Endothelial cell of umbilical vein (primary cell): ENCODE data around the gene DAB1. TPM values are rescaled to one million over a fixed set of nuclear protein-coding genes. Genes with fewer than 3 reads are reported as not detected.

Source experiments
- BruUV-seq: library from RNA; stranded (reverse); fragments of 400-500 nt; replicated peaks from 2 replicates; lab custom pipeline; 2021; lab: Mats Ljungman, UMichigan
- CTCF ChIA-PET: fragments of 300-600, 350-600 bp; sonication (Branson Sonifier 250); formaldehyde crosslinking; loops from one replicate; lab custom pipeline; 2021; ENCODE audit warnings: antibody characterized with exemption, inconsistent platforms; lab: Charles Lee
- POLR2A ChIA-PET: fragments of 300-600, 350-600 bp; sonication (Branson Sonifier 250); formaldehyde crosslinking; loops from one replicate; lab custom pipeline; 2021; ENCODE audit warnings: antibody characterized with exemption, inconsistent platforms; lab: Charles Lee
- DNase-seq: peaks from one replicate; pipeline ENCODE4 v3.0.0-alpha.2; 2011; ENCODE audit warnings: low read depth, low spot score
- FAIRE-seq: peaks from 2 replicates; lab custom pipeline; 2011; peaks lifted over from hg19 to GRCh38; lab: Jason Lieb, UNC
- H2AFZ ChIP-seq: 2 replicates; pipeline ENCODE4 v1.6.0; 2012; ENCODE audit warnings: low read depth, low read length, control low read depth, inconsistent platforms
- H3K27ac ChIP-seq: 2 replicates; pipeline ENCODE4 v1.5.1; 2011; ENCODE audit warnings: low read depth, mild to moderate bottlenecking, control low read depth, low read length, moderate library complexity; ENCODE audit not compliant: insufficient read depth
- H3K27me3 ChIP-seq, 2 experiments: 2 replicates each; pipeline versions ENCODE4 v1.6.0 to v1.6.1; 2011; ENCODE audit warnings: low read length in 2 of 2, mixed read lengths in 1 of 2; ENCODE audit not compliant: control insufficient read depth in 2 of 2, insufficient read depth in 2 of 2
- H3K36me3 ChIP-seq, 2 experiments: 2 replicates in 1 of 2; 3 replicates in 1 of 2; pipeline ENCODE4 v1.5.1; 2011; ENCODE audit warnings: low read length in 2 of 2, mild to moderate bottlenecking in 1 of 2, moderate library complexity in 1 of 2; ENCODE audit not compliant: control insufficient read depth in 2 of 2, insufficient read depth in 2 of 2; ENCODE audit errors: extremely low read depth in 1 of 2
- H3K4me1 ChIP-seq: 3 replicates; pipeline ENCODE4 v1.5.1; 2011; ENCODE audit warnings: mild to moderate bottlenecking, low read length; ENCODE audit not compliant: control insufficient read depth, insufficient read depth; ENCODE audit errors: extremely low read depth
- H3K4me2 ChIP-seq: 2 replicates; pipeline ENCODE4 v1.6.1; 2011; ENCODE audit warnings: low read length, control low read depth, mixed read lengths; ENCODE audit not compliant: insufficient read depth
- H3K4me3 ChIP-seq, 3 experiments: fragments of 200-600 bp in 1 of 3; sonication (generic), shearing (Covaris generic) in 1 of 3; replicated peaks in 1 of 3; 2 replicates each; pipeline ENCODE4 v1.5.1; 2011 to 2016; ENCODE audit warnings: control low read depth in 3 of 3, low read length in 3 of 3, mild to moderate bottlenecking in 2 of 3, inconsistent platforms in 1 of 3, low read depth in 1 of 3, moderate library complexity in 1 of 3; ENCODE audit not compliant: insufficient read depth in 1 of 3
- H3K79me2 ChIP-seq: 2 replicates; pipeline ENCODE4 v1.6.0; 2012; ENCODE audit warnings: low read length, inconsistent platforms; ENCODE audit not compliant: control insufficient read depth, insufficient read depth
- H3K9ac ChIP-seq: replicated peaks from 2 replicates; pipeline ENCODE3; 2011; ENCODE audit warnings: low read length, control low read depth; ENCODE audit not compliant: insufficient read depth; ENCODE audit errors: extremely low read depth
- H3K9me1 ChIP-seq: replicated peaks from 3 replicates; pipeline ENCODE4 v1.6.0; 2011; ENCODE audit warnings: mild to moderate bottlenecking, low read length; ENCODE audit not compliant: control insufficient read depth, insufficient read depth; ENCODE audit errors: extremely low read depth
- H3K9me3 ChIP-seq: replicated peaks from 2 replicates; pipeline ENCODE4 v1.5.1; 2012; ENCODE audit warnings: low read length, inconsistent platforms; ENCODE audit not compliant: control insufficient read depth, insufficient read depth
- H4K20me1 ChIP-seq: replicated peaks from 2 replicates; pipeline ENCODE3; 2011; ENCODE audit warnings: mild to moderate bottlenecking, low read length; ENCODE audit not compliant: control insufficient read depth, insufficient read depth; ENCODE audit errors: extremely low read depth
- CTCF ChIP-seq, 2 donors: IDR thresholded peaks; 1 replicate in 1 of 2; 2 replicates in 1 of 2; pipeline ENCODE4 v1.5.1; 2011; ENCODE audit warnings: low read length in 2 of 2, mild to moderate bottlenecking in 2 of 2, moderate library complexity in 2 of 2, control low read depth in 1 of 2, inconsistent platforms in 1 of 2, low read depth in 1 of 2; ENCODE audit not compliant: insufficient read depth in 1 of 2; ENCODE audit errors: extremely low read depth in 1 of 2
- EZH2 ChIP-seq: IDR thresholded peaks from 2 replicates; pipeline ENCODE4 v1.6.1; 2012; ENCODE audit warnings: borderline replicate concordance, low read depth, mild to moderate bottlenecking, moderate library complexity, low read length, inconsistent platforms; ENCODE audit not compliant: severe bottlenecking
- FOS ChIP-seq: IDR thresholded peaks from 2 replicates; pipeline ENCODE4 v1.6.1; 2011; ENCODE audit warnings: mild to moderate bottlenecking, low read length, moderate library complexity, borderline replicate concordance; ENCODE audit not compliant: insufficient read depth
- GATA2 ChIP-seq: IDR thresholded peaks from 2 replicates; pipeline ENCODE4 v1.7.0; 2011; ENCODE audit warnings: low read depth, mild to moderate bottlenecking, moderate library complexity, mixed read lengths, low read length; ENCODE audit not compliant: insufficient read length, insufficient read depth
- JUN ChIP-seq: IDR thresholded peaks from 2 replicates; pipeline ENCODE4 v1.6.1; 2011; ENCODE audit warnings: borderline replicate concordance, low read depth; ENCODE audit not compliant: insufficient read length, insufficient read depth
- MAX ChIP-seq: IDR thresholded peaks from 2 replicates; pipeline ENCODE4 v1.6.1; 2011; ENCODE audit not compliant: insufficient read depth, insufficient read length
- MYC ChIP-seq: IDR thresholded peaks from one replicate; pipeline ENCODE4 v1.6.1; 2011; ENCODE audit warnings: mild to moderate bottlenecking, low read depth, low read length
- POLR2A ChIP-seq: IDR thresholded peaks from 2 replicates; pipeline ENCODE4 v1.6.1; 2012; ENCODE audit warnings: low read depth, mild to moderate bottlenecking, control low read depth, low read length
- POLR2AphosphoS5 ChIP-seq: IDR thresholded peaks from 2 replicates; pipeline ENCODE4 v1.6.1; 2012; ENCODE audit warnings: low read depth, mild to moderate bottlenecking, control low read depth, low read length, moderate library complexity; ENCODE audit not compliant: insufficient read depth
- dilution Hi-C: fragments of 300-500 bp; cut with MboI; formaldehyde crosslinking; loops from one replicate; pipeline ENCODE4 v1.15.0; 2019; ENCODE audit warnings: low sequenced_read_pairs; ENCODE audit not compliant: extremely low pct_ligation_motif_present
- intact Hi-C: fragments of 100-400 bp; cut with micrococcal nuclease; formaldehyde crosslinking; loops from one replicate; pipeline ENCODE4 v1.10.0; 2022
- polyA plus RNA-seq, 4 experiments: library from polyadenylated mRNA; depleted of rRNA in 3 of 4; stranded (reverse) in 3 of 4; unstranded in 1 of 4; fragments of >200 nt; gene quantifications; 2 replicates each; pipeline versions ENCODE4 v1.2.1 to v1.2.3, GENCODE V29; 2011 to 2012; ENCODE audit warnings: missing spikeins in 1 of 4
- total RNA-seq: library from RNA; stranded (reverse); gene quantifications from 2 replicates; pipeline ENCODE4 v1.2.3, GENCODE V29; 2021

The DAB1 gene
- total and polyA plus RNA-seq, 2 donors (not counting 3 experiments of a cell fraction or from before 2014, with no cell fraction given) = not detected

GRCh38 chr1:57142999-57143398 is 280.9 kb downstream of the DAB1 start:
- no peak overlapping the region for H3K4me2 ChIP-seq
- H3K27ac ChIP-seq = no peak overlapping the region
- H3K27me3 ChIP-seq = no peaks in the 10 kb centered on the region
- H4K20me1 ChIP-seq = no peaks in the 10 kb centered on the region
- DNase-seq (no peak), FAIRE-seq (no peak)
- dilution Hi-C loops = no loop called here
- no peak overlapping the region for H3K9ac ChIP-seq
- no peaks in the 10 kb centered on the region for H3K79me2 ChIP-seq
- H2AFZ ChIP-seq = no peak overlapping the region
- no peaks in the 10 kb centered on the region for H3K36me3 ChIP-seq
- H3K4me1 ChIP-seq = no peaks in the 10 kb centered on the region
- TF ChIP-seq CTCF (IDR thresholded peaks at IDR 0.05; ENCODE audit: extremely low read depth in 1 of 2, insufficient read depth in 1 of 2, low read depth in 1 of 2, low read length in 2 of 2) = no peak
- TF ChIP-seq MAX = no peak
- no peak for TF ChIP-seq POLR2A
- TF ChIP-seq EZH2 = no peak
- no peak for TF ChIP-seq POLR2AphosphoS5
- TF ChIP-seq MYC = no peak
- no peak for TF ChIP-seq FOS
- no peak for TF ChIP-seq JUN
- no peak for TF ChIP-seq GATA2
- H3K9me1 ChIP-seq = no peaks in the 10 kb centered on the region
- H3K9me3 ChIP-seq = no peaks in the 10 kb centered on the region
- intact Hi-C loops = no loop called here
- H3K4me3 ChIP-seq = no peak overlapping the region
- no TSS peak for BruUV-seq
- CTCF ChIA-PET = no interaction called here
- POLR2A ChIA-PET = no interaction called here
